Adipocyte (in vitro differentiated cells): Measurements from ENCODE around the gene SASS6.

ENCODE experiments used
- DNase-seq: peaks from one replicate; pipeline ENCODE4 v3.0.0-alpha.2; 2015; ENCODE audit warnings: low read depth
- H3K27me3 ChIP-seq: replicated peaks from 2 replicates; pipeline ENCODE4 v1.7.0; 2013; ENCODE audit warnings: mild to moderate bottlenecking, low read length, moderate library complexity; ENCODE audit not compliant: control insufficient read depth, insufficient read depth
- H3K36me3 ChIP-seq: 2 replicates; pipeline ENCODE4 v1.7.0; 2013; ENCODE audit warnings: low read length, mild to moderate bottlenecking, moderate library complexity; ENCODE audit not compliant: control insufficient read depth, insufficient read depth, severe bottlenecking
- H3K4me1 ChIP-seq: 2 replicates; pipeline ENCODE4 v1.7.0; 2013; ENCODE audit warnings: mild to moderate bottlenecking, low read length, moderate library complexity; ENCODE audit not compliant: control insufficient read depth, insufficient read depth
- H3K4me3 ChIP-seq: 2 replicates; pipeline ENCODE4 v1.7.0; 2013; ENCODE audit warnings: mild to moderate bottlenecking, low read length, moderate library complexity
- H3K9ac ChIP-seq: 2 replicates; pipeline ENCODE4 v1.7.0; 2013; ENCODE audit warnings: mild to moderate bottlenecking, low read length, moderate library complexity
- H3K9me3 ChIP-seq: 2 replicates; pipeline ENCODE4 v1.7.0; 2013; ENCODE audit warnings: mild to moderate bottlenecking, low read length, moderate library complexity; ENCODE audit not compliant: control insufficient read depth

The SASS6 gene

DNA sequence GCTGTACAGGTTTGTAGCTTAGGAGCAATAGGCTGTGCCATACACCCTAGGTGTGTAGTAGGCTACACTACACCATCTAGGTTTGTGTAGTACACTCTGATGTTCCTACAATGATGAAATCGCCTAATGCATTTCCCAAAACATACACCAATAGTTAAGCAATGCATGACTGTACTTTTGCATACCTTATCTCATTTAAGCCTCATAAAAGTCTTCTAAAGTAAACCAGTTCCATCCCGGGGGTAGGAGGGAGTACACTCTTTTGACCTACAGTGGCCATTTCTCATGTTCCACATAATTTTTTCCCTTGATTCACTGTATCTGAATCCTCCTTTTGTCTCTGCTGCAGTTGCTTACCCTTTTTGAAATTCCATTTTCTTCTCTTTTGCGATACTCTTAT, 12.4 kb upstream of the SASS6 start:
- DNase-seq = no peak
- peaks cover 96% of the 10 kb centered on the region for H3K36me3 ChIP-seq
- no peaks in the 10 kb centered on the region for H3K9me3 ChIP-seq
- H3K9ac ChIP-seq = no peak overlapping the region
- no peaks in the 10 kb centered on the region for H3K27me3 ChIP-seq
- H3K4me1 ChIP-seq = no peaks in the 10 kb centered on the region
- no peak overlapping the region for H3K4me3 ChIP-seq

- no peak overlapping the region for H3K4me3 ChIP-seq
- peaks cover 98% of the 10 kb centered on the region for H3K36me3 ChIP-seq
- no peaks in the 10 kb centered on the region for H3K27me3 ChIP-seq
- no peaks in the 10 kb centered on the region for H3K9me3 ChIP-seq
- H3K9ac ChIP-seq = no peak overlapping the region
- DNase-seq = no peak
- no peaks in the 10 kb centered on the region for H3K4me1 ChIP-seq
These were observed 9.6 kb upstream of the SASS6 start for GRCh38 chr1:100142343-100142742.

DNA sequence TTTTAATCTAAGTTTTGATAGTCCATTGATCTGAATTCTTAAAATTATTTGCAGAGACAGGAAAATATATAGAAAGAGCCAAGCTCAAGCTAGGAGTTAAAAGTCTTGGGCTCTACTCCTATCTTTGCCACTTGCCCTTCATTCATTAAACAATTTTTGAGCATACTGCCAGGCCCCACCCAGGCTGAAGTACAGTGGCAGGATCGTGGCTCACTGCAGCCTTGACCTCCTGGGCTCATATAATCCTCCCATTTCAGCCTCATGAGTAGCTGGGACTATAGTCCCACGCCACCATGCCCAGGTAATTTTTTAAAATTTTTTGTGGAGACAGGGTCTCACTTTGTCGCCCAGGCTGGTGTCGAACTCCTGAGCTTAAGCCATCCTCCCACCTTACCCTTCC, 8.5 kb upstream of the SASS6 start:
- Histone ChIP-seq H3K4me1 (no peaks in the 10 kb centered on the region), H3K9ac (no peak overlapping the region), H3K9me3 (no peaks in the 10 kb centered on the region), H3K27me3 (no peaks in the 10 kb centered on the region), H3K4me3 (no peak overlapping the region), H3K36me3 (peaks cover 95% of the 10 kb centered on the region)
- DNase-seq = no peak

DNA sequence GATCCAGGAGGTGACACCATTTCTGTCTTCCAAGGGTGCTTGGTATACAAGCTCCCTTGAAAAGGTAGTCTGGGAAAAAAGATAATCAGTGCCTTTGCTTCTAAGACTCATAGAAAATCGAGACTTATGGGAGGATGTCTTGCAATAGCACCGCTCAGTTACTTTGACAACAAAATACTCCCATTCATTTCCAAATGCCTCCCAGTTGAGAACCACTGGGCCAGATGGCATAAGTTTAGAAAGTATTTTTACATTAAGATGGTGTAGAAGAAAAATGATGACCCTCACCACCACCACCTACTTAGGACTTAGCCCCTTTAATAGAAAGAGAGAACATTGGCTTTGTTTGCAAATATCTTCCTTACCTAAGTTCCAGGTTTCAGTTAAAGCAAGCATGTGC, 4.9 kb upstream of the SASS6 start:
- peaks cover 14% of the 10 kb centered on the region for H3K4me1 ChIP-seq
- H3K9me3 ChIP-seq = no peaks in the 10 kb centered on the region
- H3K36me3 ChIP-seq = peaks cover 60% of the 10 kb centered on the region
- H3K27me3 ChIP-seq = no peaks in the 10 kb centered on the region
- DNase-seq = no peak
- no peak overlapping the region for H3K4me3 ChIP-seq
- no peak overlapping the region for H3K9ac ChIP-seq

GRCh38 chr1:100134872-100135271, 2.1 kb upstream of the SASS6 start:
- Histone ChIP-seq H3K9ac (peak overlapping the region; percentile 43), H3K27me3 (no peaks in the 10 kb centered on the region), H3K36me3 (peaks cover 33% of the 10 kb centered on the region), H3K9me3 (no peaks in the 10 kb centered on the region), H3K4me3 (peak overlapping the region; percentile 93), H3K4me1 (peaks cover 22% of the 10 kb centered on the region)
- no peak for DNase-seq

DNA sequence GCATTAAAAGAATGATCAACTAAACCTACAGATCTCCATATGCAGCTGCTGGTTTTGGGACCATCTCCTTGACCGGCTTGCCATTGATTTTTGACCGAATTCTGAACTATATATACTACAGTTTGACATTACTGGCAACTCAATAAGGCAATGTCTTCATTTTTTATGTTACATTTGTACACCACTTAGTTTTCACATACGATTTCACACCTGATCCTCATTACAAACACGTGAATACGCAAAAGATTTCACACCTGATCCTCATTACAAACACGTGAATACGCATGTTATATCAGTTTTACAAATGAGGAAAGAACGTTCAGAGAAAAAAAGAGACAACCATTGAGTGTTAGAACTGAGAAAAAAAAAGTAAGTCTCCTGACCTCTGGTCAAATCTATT, 1.1 kb downstream of the SASS6 start:
- Histone ChIP-seq H3K4me1 (peaks cover 22% of the 10 kb centered on the region), H3K9me3 (no peaks in the 10 kb centered on the region), H3K36me3 (peaks cover under 1% of the 10 kb centered on the region), H3K27me3 (no peaks in the 10 kb centered on the region), H3K9ac (peak overlapping the region; percentile 89), H3K4me3 (peak overlapping the region; percentile 93)
- no peak for DNase-seq

GRCh38 chr1:100130552-100131077, 2.1 kb downstream of the SASS6 start:
- Histone ChIP-seq H3K9ac (no peak overlapping the region), H3K27me3 (no peaks in the 10 kb centered on the region), H3K4me3 (no peak overlapping the region), H3K36me3 (no peaks in the 10 kb centered on the region), H3K4me1 (peaks cover 22% of the 10 kb centered on the region), H3K9me3 (no peaks in the 10 kb centered on the region)
- DNase-seq = no peak

DNA sequence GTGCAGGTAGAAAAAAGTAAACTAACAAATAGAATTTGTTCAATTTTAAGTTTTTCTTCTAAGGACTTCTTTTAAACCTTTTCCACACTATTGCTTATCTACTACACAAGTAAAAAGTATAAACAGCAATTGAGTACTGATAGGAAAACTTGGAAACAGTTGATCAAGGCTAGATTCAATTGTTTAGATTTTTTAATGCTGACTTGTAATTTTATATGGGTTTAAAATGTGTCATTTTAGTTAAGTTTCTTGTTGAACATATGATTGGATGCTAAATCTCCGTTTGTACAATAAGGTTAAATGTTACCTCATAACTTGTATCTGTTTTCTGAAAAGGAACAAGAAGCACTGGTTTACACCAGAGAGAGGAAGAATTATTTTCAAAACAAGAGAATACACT, 5.5 kb downstream of the SASS6 start:
- H3K9ac ChIP-seq = no peak overlapping the region
- H3K9me3 ChIP-seq = no peaks in the 10 kb centered on the region
- H3K4me1 ChIP-seq = peaks cover 7% of the 10 kb centered on the region
- H3K27me3 ChIP-seq = no peaks in the 10 kb centered on the region
- no peak for DNase-seq
- no peak overlapping the region for H3K4me3 ChIP-seq
- H3K36me3 ChIP-seq = no peaks in the 10 kb centered on the region

- Histone ChIP-seq H3K9ac (no peak overlapping the region), H3K27me3 (no peaks in the 10 kb centered on the region), H3K9me3 (no peaks in the 10 kb centered on the region), H3K36me3 (peaks cover 9% of the 10 kb centered on the region), H3K4me3 (no peak overlapping the region), H3K4me1 (no peaks in the 10 kb centered on the region)
- peak; percentile 51 for DNase-seq
These were observed 10.6 kb downstream of the SASS6 start for GRCh38 chr1:100122177-100122576.

- Histone ChIP-seq H3K9me3 (no peaks in the 10 kb centered on the region), H3K9ac (no peak overlapping the region), H3K4me1 (no peaks in the 10 kb centered on the region), H3K36me3 (peaks cover 9% of the 10 kb centered on the region), H3K27me3 (no peaks in the 10 kb centered on the region), H3K4me3 (no peak overlapping the region)
- no peak for DNase-seq
These were observed 17.2 kb downstream of the SASS6 start for GRCh38 chr1:100115524-100115923.

DNA sequence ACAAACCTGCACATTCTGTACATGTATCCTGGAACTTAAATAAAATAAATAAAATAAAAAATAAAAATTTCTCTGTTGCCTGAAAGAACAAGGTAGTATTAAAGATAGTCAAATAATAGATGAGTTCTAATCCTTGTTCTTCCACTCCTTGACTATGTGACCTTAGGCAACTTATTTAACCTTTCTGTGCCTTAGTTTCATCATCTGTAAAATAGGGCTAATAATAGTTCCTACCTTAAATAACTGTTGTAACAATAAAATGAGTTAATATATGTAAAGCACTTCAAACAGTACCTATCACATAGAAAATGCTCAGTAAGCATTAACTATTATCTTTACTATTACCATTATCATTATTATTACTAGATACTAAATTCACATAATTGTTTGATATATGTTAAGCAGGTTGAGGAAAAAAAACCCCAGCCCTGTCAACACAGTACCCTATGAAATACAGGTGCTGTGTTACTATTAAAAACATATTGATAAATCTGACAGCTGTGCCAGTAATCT, 23.1 kb downstream of the SASS6 start:
- Histone ChIP-seq H3K27me3 (no peaks in the 10 kb centered on the region), H3K9me3 (no peaks in the 10 kb centered on the region), H3K4me3 (no peak overlapping the region), H3K4me1 (no peaks in the 10 kb centered on the region), H3K36me3 (peaks cover 4% of the 10 kb centered on the region), H3K9ac (no peak overlapping the region)
- DNase-seq = no peak

DNA sequence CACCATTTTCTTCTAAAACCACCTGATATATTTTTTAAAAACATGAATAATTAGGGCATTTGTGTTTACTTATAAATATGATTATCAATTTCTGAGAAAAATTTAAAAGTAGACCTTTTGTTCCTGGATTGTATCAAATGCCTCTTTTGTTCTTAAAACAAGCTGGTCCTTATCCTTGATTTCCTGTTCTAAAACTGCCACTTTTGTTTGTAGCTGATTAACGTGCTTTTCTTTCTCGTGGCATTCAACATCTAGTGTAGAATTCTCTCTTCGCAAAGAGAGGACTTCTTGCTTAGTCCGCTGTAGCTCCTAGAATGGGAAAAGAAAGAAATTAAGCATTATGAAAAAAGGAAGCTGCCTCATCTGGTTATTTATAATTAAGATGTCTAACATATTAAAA, 25.0 kb downstream of the SASS6 start:
- Histone ChIP-seq H3K9ac (no peak overlapping the region), H3K4me1 (peaks cover 8% of the 10 kb centered on the region), H3K36me3 (peaks cover 4% of the 10 kb centered on the region), H3K9me3 (no peaks in the 10 kb centered on the region), H3K4me3 (no peak overlapping the region), H3K27me3 (no peaks in the 10 kb centered on the region)
- DNase-seq = no peak
